Effector memory CD4-positive, alpha-beta T cell (primary cell): Measurements from ENCODE around the gene SERTAD2.

ENCODE experiments used
- DNase-seq, 3 donors: peaks; one replicate each; pipeline ENCODE4 v3.0.0-alpha.2; 2020
- H3K27ac ChIP-seq: 2 replicates; pipeline ENCODE4 v1.7.0; 2013; ENCODE audit warnings: mild to moderate bottlenecking, low read length, moderate library complexity; ENCODE audit not compliant: insufficient read depth, poor library complexity, severe bottlenecking
- H3K27me3 ChIP-seq: replicated peaks from 2 replicates; pipeline ENCODE4 v1.7.0; 2013; ENCODE audit warnings: mild to moderate bottlenecking, low read length; ENCODE audit not compliant: insufficient read depth, control insufficient read depth, poor library complexity, severe bottlenecking
- H3K36me3 ChIP-seq: 2 replicates; pipeline ENCODE4 v1.7.0; 2013; ENCODE audit warnings: mild to moderate bottlenecking, low read length, moderate library complexity; ENCODE audit not compliant: control insufficient read depth, insufficient read depth
- H3K4me1 ChIP-seq: 2 replicates; pipeline ENCODE4 v1.7.0; 2013; ENCODE audit warnings: low read length, mild to moderate bottlenecking; ENCODE audit not compliant: control insufficient read depth, insufficient read depth, poor library complexity, severe bottlenecking
- H3K4me3 ChIP-seq: 2 replicates; pipeline ENCODE4 v1.7.0; 2013; ENCODE audit warnings: low read length, low read depth, mild to moderate bottlenecking; ENCODE audit not compliant: insufficient read depth, poor library complexity, severe bottlenecking
- H3K9me3 ChIP-seq: 2 replicates; pipeline ENCODE4 v1.7.0; 2013; ENCODE audit warnings: mild to moderate bottlenecking, low read length, moderate library complexity; ENCODE audit not compliant: control insufficient read depth

The SERTAD2 gene

GRCh38 chr2:64659252-64659651, 5.5 kb upstream of the SERTAD2 start:
- H3K36me3 ChIP-seq, result no peaks in the 10 kb centered on the region
- H3K4me3 ChIP-seq, result no peak overlapping the region
- H3K27ac ChIP-seq, result no peak overlapping the region
- DNase-seq, result no peak
- H3K9me3 ChIP-seq, result no peaks in the 10 kb centered on the region
- H3K4me1 ChIP-seq, result peaks cover 7% of the 10 kb centered on the region
- H3K27me3 ChIP-seq, result no peaks in the 10 kb centered on the region

- peaks cover 7% of the 10 kb centered on the region for H3K4me1 ChIP-seq
- no peak overlapping the region for H3K27ac ChIP-seq
- no peaks in the 10 kb centered on the region for H3K9me3 ChIP-seq
- H3K36me3 ChIP-seq, result no peaks in the 10 kb centered on the region
- no peaks in the 10 kb centered on the region for H3K27me3 ChIP-seq
- no peak overlapping the region for H3K4me3 ChIP-seq
- DNase-seq, result no peak
These were observed 4.6 kb upstream of the SERTAD2 start for GRCh38 chr2:64658269-64658668.

DNA sequence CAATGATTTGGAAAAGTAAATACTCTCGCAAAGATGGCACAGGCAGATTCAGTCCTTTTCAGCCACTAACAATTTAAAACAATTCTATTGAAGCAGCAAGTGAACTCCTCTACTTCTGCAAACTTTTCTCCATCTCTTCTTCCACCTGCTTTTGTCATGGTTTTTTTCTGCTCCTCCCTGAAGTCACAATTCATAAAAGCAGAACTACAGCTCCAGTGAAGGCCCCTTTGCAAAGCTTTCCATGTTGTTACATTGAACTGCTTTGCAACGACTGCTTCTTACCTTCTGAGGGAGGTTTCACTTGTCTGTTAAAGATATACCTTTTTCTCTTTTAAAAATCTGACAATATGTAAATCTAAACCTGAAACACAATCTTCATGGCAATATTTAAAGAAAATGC, 3.7 kb upstream of the SERTAD2 start:
- Histone ChIP-seq H3K4me1 (peaks cover 10% of the 10 kb centered on the region), H3K4me3 (no peak overlapping the region), H3K36me3 (no peaks in the 10 kb centered on the region), H3K27me3 (no peaks in the 10 kb centered on the region), H3K27ac (no peak overlapping the region), H3K9me3 (no peaks in the 10 kb centered on the region)
- DNase-seq, result no peak

- no peak for DNase-seq
- Histone ChIP-seq H3K4me3 (no peak overlapping the region), H3K4me1 (peaks cover 14% of the 10 kb centered on the region), H3K27me3 (no peaks in the 10 kb centered on the region), H3K36me3 (no peaks in the 10 kb centered on the region), H3K9me3 (no peaks in the 10 kb centered on the region), H3K27ac (no peak overlapping the region)
These were observed 2.7 kb upstream of the SERTAD2 start for GRCh38 chr2:64656379-64656778.

DNA sequence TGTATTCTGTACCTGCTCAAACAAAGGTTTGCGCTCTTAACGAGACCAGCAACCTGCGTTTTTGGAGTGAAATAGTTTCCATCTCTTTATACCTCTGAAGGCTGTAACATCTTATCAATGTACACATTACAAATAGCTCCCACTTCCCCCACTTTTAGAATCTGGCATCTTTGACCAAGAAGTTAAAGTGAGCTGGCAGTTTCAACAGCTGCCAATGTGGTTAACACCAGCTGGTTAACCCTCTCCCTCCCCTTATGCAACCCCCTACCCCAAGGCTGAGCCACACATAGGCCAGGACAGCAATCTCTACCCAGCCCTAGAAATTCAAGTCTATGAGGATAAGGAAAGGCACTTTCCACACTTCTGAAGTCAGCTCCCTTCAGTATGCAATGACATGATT, 2.2 kb upstream of the SERTAD2 start:
- Histone ChIP-seq H3K4me3 (no peak overlapping the region), H3K27me3 (no peaks in the 10 kb centered on the region), H3K27ac (peak overlapping the region; percentile 75), H3K9me3 (no peaks in the 10 kb centered on the region), H3K36me3 (no peaks in the 10 kb centered on the region), H3K4me1 (peaks cover 14% of the 10 kb centered on the region)
- no peak for DNase-seq

DNA sequence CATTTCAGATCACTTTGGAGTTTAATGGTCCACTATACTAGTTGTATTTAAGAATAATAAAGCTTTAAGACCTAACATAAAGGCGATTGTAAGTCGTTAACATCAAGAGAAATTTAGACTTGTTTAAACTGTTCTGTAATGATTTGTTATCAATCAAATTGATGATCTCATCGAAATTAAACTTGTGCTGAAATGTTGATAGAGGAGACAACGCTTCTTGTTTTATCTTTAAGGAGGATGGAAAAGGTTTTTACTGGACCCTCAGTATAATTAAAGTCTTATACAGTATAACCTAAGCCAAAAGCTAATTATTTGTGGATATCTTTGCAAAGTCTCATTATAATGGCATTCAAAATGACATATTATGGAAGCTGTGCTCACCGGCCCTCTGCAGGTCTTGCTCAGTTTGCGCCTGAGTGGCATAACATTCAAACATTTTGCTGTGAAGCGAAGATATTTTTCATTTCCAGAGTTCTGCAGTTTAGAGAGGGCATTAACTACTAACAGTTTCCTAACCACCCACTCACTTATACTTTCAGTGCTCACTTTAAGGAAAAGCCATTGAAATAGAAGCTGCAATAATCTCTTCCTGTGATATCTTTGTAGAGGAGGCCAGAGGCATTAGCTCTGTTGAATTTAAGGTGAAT, 1.4 kb upstream of the SERTAD2 start:
- Histone ChIP-seq H3K27me3 (no peaks in the 10 kb centered on the region), H3K4me3 (peak overlapping the region; percentile 70), H3K27ac (peak overlapping the region; percentile 75), H3K9me3 (no peaks in the 10 kb centered on the region), H3K4me1 (peaks cover 14% of the 10 kb centered on the region), H3K36me3 (no peaks in the 10 kb centered on the region)
- DNase-seq, result no peak

DNA sequence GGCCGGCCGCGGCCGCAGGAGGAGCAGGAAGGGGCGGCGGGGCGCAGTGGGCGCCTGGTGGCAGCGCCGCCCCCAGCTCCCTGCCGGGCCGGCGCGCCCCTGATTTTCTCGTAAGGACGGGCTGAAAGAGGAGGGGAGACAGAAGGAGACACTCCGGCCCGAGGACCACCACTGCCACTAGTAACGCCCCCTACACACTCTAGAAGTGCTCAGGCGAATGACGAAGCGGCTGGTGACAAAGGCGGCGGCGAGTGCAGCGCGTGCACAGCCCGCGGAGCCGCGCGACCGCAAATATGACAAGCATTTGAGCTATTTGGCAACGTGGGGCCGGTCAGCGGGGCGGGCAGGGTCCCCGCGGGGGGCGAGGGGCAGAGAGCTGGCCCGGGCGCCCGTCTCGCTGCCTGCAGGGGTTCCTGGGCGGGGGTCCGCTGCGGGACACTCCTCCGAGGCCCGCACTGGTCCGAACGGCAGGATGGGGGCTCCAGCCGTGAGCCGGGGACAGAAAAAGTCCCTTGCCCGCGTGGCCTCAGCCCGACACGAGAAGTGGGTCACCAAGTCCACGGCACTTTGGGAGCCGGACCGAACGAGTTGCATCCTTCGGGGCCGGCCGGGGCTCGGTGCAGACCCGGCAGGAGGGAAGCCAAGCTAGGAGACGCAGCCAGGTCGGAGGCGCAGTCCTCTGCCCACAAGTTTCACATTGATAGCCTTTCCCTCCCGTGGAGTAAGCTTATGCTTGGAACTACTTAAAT, 524 bp upstream of the SERTAD2 start:
- DNase-seq, result peak; percentile 58 to 62 (median 60)
- H3K9me3 ChIP-seq, result no peaks in the 10 kb centered on the region
- no peaks in the 10 kb centered on the region for H3K27me3 ChIP-seq
- no peaks in the 10 kb centered on the region for H3K36me3 ChIP-seq
- H3K27ac ChIP-seq, result peak overlapping the region; percentile 75
- peaks cover 14% of the 10 kb centered on the region for H3K4me1 ChIP-seq
- peak overlapping the region; percentile 70 for H3K4me3 ChIP-seq

DNA sequence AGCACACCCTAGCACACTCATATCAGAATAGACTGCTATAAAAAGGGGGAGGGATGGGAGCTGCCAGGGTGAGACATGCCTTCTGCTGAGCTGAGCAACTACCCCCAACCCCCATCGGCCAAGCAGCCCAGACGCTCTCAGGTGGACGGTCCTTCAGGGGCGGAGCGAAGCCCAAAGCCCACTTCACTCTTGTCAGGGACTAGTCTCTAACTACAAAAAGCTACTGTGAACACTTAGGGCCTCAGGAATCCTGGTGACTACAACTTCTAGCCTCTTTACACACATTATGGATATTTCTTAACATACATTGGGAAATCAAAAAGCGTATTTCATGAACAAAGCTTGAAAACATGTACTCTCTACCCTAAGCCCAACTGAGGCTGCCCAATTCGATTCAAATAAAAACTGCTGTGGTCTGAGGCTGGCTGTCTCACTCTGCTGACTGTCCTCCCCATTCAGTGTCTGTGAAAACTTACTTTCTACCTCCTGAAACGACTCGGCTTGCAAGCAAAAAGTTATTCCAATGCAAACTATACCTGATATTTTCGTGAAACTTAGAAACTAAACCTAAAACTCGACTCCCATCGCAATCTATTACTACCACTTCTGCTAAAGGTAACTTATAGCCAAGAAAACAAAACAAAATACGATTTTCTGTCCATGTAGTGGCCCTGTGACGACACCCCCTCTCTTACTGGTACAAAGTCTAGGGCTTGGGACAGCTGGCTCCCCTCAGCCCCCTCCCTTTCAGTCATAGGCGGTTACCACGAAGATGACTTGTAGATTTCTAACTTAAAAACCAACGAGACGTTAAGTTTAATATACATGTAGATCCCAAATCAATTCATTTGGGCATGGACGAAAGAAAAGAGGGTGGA, 1.2 kb downstream of the SERTAD2 start:
- Histone ChIP-seq H3K4me3 (peak overlapping the region; percentile 99), H3K27me3 (no peaks in the 10 kb centered on the region), H3K9me3 (no peaks in the 10 kb centered on the region), H3K4me1 (peaks cover 14% of the 10 kb centered on the region), H3K27ac (peak overlapping the region; percentile 83), H3K36me3 (no peaks in the 10 kb centered on the region)
- no peak for DNase-seq

- no peak overlapping the region for H3K27ac ChIP-seq
- peaks cover 16% of the 10 kb centered on the region for H3K4me1 ChIP-seq
- no peak overlapping the region for H3K4me3 ChIP-seq
- no peaks in the 10 kb centered on the region for H3K9me3 ChIP-seq
- H3K27me3 ChIP-seq, result no peaks in the 10 kb centered on the region
- no peak for DNase-seq
- no peaks in the 10 kb centered on the region for H3K36me3 ChIP-seq
These were observed 2.1 kb downstream of the SERTAD2 start for GRCh38 chr2:64651590-64651989.
